Activated naive CD8-positive, alpha-beta T cell (primary cell): Measurements from ENCODE around the gene GNPTG.

ENCODE experiments used
- H3K27ac Mint-ChIP-seq: one replicate; pipeline ENCODE4 v1.8.0; 2021; ENCODE audit warnings: mixed read lengths
- H3K27me3 Mint-ChIP-seq: one replicate; pipeline ENCODE4 v1.8.0; 2021; ENCODE audit warnings: mixed read lengths
- H3K36me3 Mint-ChIP-seq: one replicate; pipeline ENCODE4 v1.8.0; 2021; ENCODE audit warnings: mixed read lengths
- H3K4me1 Mint-ChIP-seq: one replicate; pipeline ENCODE4 v1.8.0; 2021; ENCODE audit warnings: low read depth, mixed read lengths
- H3K4me3 Mint-ChIP-seq: one replicate; pipeline ENCODE4 v1.8.0; 2021; ENCODE audit warnings: mild to moderate bottlenecking, mixed read lengths
- H3K9me3 Mint-ChIP-seq: one replicate; pipeline ENCODE4 v1.8.0; 2021; ENCODE audit warnings: low read depth, mixed read lengths

The GNPTG gene

GRCh38 chr16:1397779-1398178 is 46.0 kb downstream of the GNPTG start:
- H3K36me3 Mint-ChIP-seq, result no peaks in the 10 kb centered on the region
- H3K4me1 Mint-ChIP-seq, result no peaks in the 10 kb centered on the region
- no peaks in the 10 kb centered on the region for H3K9me3 Mint-ChIP-seq
- H3K27ac Mint-ChIP-seq, result no peak overlapping the region
- H3K4me3 Mint-ChIP-seq, result no peak overlapping the region
- no peaks in the 10 kb centered on the region for H3K27me3 Mint-ChIP-seq

- Mint-ChIP-seq H3K27ac (no peak overlapping the region), H3K36me3 (no peaks in the 10 kb centered on the region), H3K4me3 (no peak overlapping the region), H3K4me1 (no peaks in the 10 kb centered on the region), H3K9me3 (no peaks in the 10 kb centered on the region), H3K27me3 (no peaks in the 10 kb centered on the region)
Measured at GRCh38 chr16:1398351-1398750, 46.6 kb downstream of the GNPTG start.

GRCh38 chr16:1398826-1399581 is 47.3 kb downstream of the GNPTG start:
- no peak overlapping the region for H3K4me3 Mint-ChIP-seq
- H3K9me3 Mint-ChIP-seq, result no peaks in the 10 kb centered on the region
- no peak overlapping the region for H3K27ac Mint-ChIP-seq
- H3K27me3 Mint-ChIP-seq, result no peaks in the 10 kb centered on the region
- H3K4me1 Mint-ChIP-seq, result no peaks in the 10 kb centered on the region
- H3K36me3 Mint-ChIP-seq, result no peaks in the 10 kb centered on the region

- Mint-ChIP-seq H3K36me3 (no peaks in the 10 kb centered on the region), H3K4me3 (no peak overlapping the region), H3K4me1 (peaks cover 2% of the 10 kb centered on the region), H3K27ac (no peak overlapping the region), H3K9me3 (no peaks in the 10 kb centered on the region), H3K27me3 (no peaks in the 10 kb centered on the region)
Measured at GRCh38 chr16:1401061-1401757, 49.5 kb downstream of the GNPTG start.

GRCh38 chr16:1401758-1402154 is 50.0 kb downstream of the GNPTG start:
- Mint-ChIP-seq H3K27ac (no peak overlapping the region), H3K4me3 (no peak overlapping the region), H3K4me1 (peaks cover 3% of the 10 kb centered on the region), H3K36me3 (no peaks in the 10 kb centered on the region), H3K27me3 (no peaks in the 10 kb centered on the region), H3K9me3 (no peaks in the 10 kb centered on the region)

GRCh38 chr16:1403036-1403435 is 51.3 kb downstream of the GNPTG start:
- Mint-ChIP-seq H3K4me3 (no peak overlapping the region), H3K27me3 (no peaks in the 10 kb centered on the region), H3K36me3 (no peaks in the 10 kb centered on the region), H3K4me1 (peaks cover 8% of the 10 kb centered on the region), H3K27ac (no peak overlapping the region), H3K9me3 (no peaks in the 10 kb centered on the region)

- Mint-ChIP-seq H3K9me3 (no peaks in the 10 kb centered on the region), H3K4me1 (peaks cover 10% of the 10 kb centered on the region), H3K27ac (no peak overlapping the region), H3K27me3 (no peaks in the 10 kb centered on the region), H3K4me3 (no peak overlapping the region), H3K36me3 (no peaks in the 10 kb centered on the region)
Measured at GRCh38 chr16:1403733-1404132, 52.0 kb downstream of the GNPTG start.

GRCh38 chr16:1407753-1408152 is 56.0 kb downstream of the GNPTG start:
- no peaks in the 10 kb centered on the region for H3K36me3 Mint-ChIP-seq
- H3K4me3 Mint-ChIP-seq, result peak overlapping the region; percentile 73
- H3K27ac Mint-ChIP-seq, result peak overlapping the region; percentile 66
- H3K9me3 Mint-ChIP-seq, result no peaks in the 10 kb centered on the region
- no peaks in the 10 kb centered on the region for H3K27me3 Mint-ChIP-seq
- peaks cover 27% of the 10 kb centered on the region for H3K4me1 Mint-ChIP-seq

- H3K4me1 Mint-ChIP-seq, result peaks cover 28% of the 10 kb centered on the region
- H3K9me3 Mint-ChIP-seq, result no peaks in the 10 kb centered on the region
- H3K4me3 Mint-ChIP-seq, result peak overlapping the region; percentile 83
- H3K36me3 Mint-ChIP-seq, result no peaks in the 10 kb centered on the region
- H3K27ac Mint-ChIP-seq, result no peak overlapping the region
- no peaks in the 10 kb centered on the region for H3K27me3 Mint-ChIP-seq
Measured at GRCh38 chr16:1408171-1408837, 56.6 kb downstream of the GNPTG start.

GRCh38 chr16:1412847-1413246 is 61.1 kb downstream of the GNPTG start:
- Mint-ChIP-seq H3K4me1 (peaks cover 33% of the 10 kb centered on the region), H3K27ac (peak overlapping the region; percentile 28), H3K27me3 (no peaks in the 10 kb centered on the region), H3K36me3 (no peaks in the 10 kb centered on the region), H3K9me3 (no peaks in the 10 kb centered on the region), H3K4me3 (peak overlapping the region; percentile 7)
